Psoas muscle (tissue), 8 donors: ENCODE measurements around the gene MYL12B. TPM values are rescaled to one million over a fixed set of nuclear protein-coding genes. Genes with fewer than 3 reads are reported as not detected.

Experiments
- ATAC-seq, 4 donors: fragments of 200-7000 bp; cut with Tn5 transposase; one replicate each; pipeline ENCODE4 v1.9.1; 2020; ENCODE audit warnings: moderate library complexity in 3 of 4, mild to moderate bottlenecking in 2 of 4
- DNase-seq, 2 donors: peaks; one replicate each; pipeline ENCODE4 v3.0.0-alpha.2; 2020
- H3K27ac ChIP-seq: fragments of 200-600 bp; one replicate; pipeline ENCODE4 v1.8.0; 2022
- H3K27me3 ChIP-seq, 3 donors: fragments of 200-600 bp in 1 of 3; one replicate each; pipeline versions ENCODE4 v1.6.1 to v1.8.0; 2013 to 2022; ENCODE audit warnings: low read length in 2 of 3, mild to moderate bottlenecking in 2 of 3, moderate library complexity in 1 of 3; ENCODE audit not compliant: insufficient read depth in 3 of 3
- H3K36me3 ChIP-seq, 2 donors: fragments of 200-600 bp in 1 of 2; one replicate each; pipeline versions ENCODE4 v1.6.1 to v1.8.0; 2013 to 2022; ENCODE audit warnings: low read depth in 1 of 2, mild to moderate bottlenecking in 1 of 2, moderate library complexity in 1 of 2; ENCODE audit not compliant: insufficient read depth in 1 of 2
- H3K4me1 ChIP-seq: fragments of 200-600 bp; one replicate; pipeline ENCODE4 v1.8.0; 2022
- H3K4me3 ChIP-seq: fragments of 200-600 bp; one replicate; pipeline ENCODE4 v1.8.0; 2022; ENCODE audit warnings: mild to moderate bottlenecking
- H3K9me3 ChIP-seq: fragments of 200-600 bp; one replicate; pipeline ENCODE4 v1.8.0; 2022
- WGBS, 3 donors: extraction: QIAGEN DNeasy Blood & Tissue Kit; methylation state at CpG; one replicate each; pipeline versions ENCODE4 v1.1.6 to v1.1.7; 2013; 5-methylcytosine and 5-hydroxymethylcytosine counted together
- intact Hi-C, 2 donors: fragments of 100-400 bp; cut with DNase I; formaldehyde crosslinking; loops; one replicate each; pipeline versions ENCODE4 v1.11.0 to v1.14.2; 2022
- polyA plus RNA-seq, 3 donors: library from polyadenylated mRNA; stranded (reverse); fragments of 200-250 nt; gene quantifications; one replicate each; pipeline ENCODE4 v1.2.3, GENCODE V29; 2013
- total RNA-seq, 4 donors: library from RNA; stranded (reverse); fragmentation: NEBNext Ultra II Directional in 2 of 4; extraction: Animal tissue kit (Norgen Biotek cat#: 25700) in 2 of 4; gene quantifications; one replicate each; pipeline versions ENCODE4 v1.2.1 to v1.2.4, GENCODE V29; 2021 to 2023
- TF ChIP-seq, protein P1 (sequence below): fragments of 200-600 bp; IDR thresholded peaks from one replicate; pipeline ENCODE4 v1.8.0; 2022; ENCODE audit warnings: antibody characterized with exemption
- donor health status: healthy with polysubstance abuse.
- donor health status: DM: no; HTN: no; CAD: no; lungs with moderate emphysema.
- donor health status: Bipolar disorder and iron deficiency.
- donor health status: healthy.
- donor health status: DM: yes; HTN: yes; CAD: no.
- donor health status: DM: no; HTN: no; CAD: no.
- donor health status: DM: no; HTN: no; CAD: no.
- donor health status: DM: yes; HTN: yes; CAD: no.

The MYL12B gene
- total and polyA plus RNA-seq, 7 donors = 163 to 243 (median 193) TPM

DNA sequence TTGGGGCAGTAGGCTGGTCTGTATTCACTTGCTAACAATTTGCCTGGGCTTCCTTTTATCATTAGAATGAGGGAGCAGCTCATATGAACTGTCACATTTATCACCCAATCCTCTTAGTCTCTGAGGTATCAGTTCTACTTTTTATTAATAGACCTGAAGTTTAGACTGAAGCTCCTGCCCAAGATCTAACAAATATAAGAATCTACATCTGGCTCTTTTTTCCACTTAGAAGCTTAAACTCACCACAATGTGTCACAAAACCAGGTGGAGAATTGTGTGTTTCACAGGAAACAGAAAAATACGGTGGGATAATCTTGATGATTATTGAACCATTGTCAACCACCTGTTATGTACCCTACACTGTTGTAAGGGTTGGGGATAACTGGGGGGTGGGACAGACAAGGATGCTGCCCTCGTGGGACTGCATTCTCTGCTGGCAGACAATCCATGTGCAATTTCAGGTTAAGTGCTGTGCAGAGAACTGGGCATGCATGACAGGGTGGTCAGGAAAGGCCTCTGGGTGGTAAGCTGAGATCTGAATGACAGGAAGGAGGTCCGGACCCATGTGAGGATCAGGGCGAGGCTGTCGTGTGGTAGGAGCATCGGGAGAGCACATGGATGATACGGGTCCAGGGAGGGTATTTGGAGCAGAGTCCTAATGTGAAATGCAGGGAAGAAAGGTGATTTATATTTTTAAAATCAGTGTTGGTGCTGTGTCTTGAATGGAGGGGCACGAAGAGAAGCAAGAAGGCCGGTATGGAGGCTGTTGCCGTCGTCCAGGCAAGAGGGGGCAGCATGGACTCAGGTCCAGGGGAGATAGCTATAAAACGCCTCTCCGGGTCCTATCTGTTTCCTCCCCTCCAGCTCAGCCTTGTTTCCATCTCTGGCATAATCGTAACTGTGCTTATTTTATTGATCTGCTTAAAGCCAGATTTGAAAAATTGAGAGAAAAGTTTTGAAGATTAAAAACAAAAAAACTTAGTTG lies 17.6 kb downstream of the MYL12B start:
- Histone ChIP-seq H3K9me3 (no peaks in the 10 kb centered on the region), H3K36me3 (peaks cover 7 to 40% of the 10 kb centered on the region in 2 donors), H3K27me3 (no peaks in the 10 kb centered on the region), H3K27ac (peak overlapping the region; percentile 17), H3K4me1 (peaks cover 9% of the 10 kb centered on the region), H3K4me3 (no peak overlapping the region)
- ATAC-seq = peak; percentile 27 to 63 (median 42)
- WGBS, 3 donors = 16 to 25% (median 19%) methylated on average over 13 to 14 of the region's 14 CpGs
- intact Hi-C loops = loop anchor here (2.0 kb wide), 3 partner anchors 167 to 307 kb away; no protein-coding TSS in a partner anchor
- TF ChIP-seq, protein P1, sequence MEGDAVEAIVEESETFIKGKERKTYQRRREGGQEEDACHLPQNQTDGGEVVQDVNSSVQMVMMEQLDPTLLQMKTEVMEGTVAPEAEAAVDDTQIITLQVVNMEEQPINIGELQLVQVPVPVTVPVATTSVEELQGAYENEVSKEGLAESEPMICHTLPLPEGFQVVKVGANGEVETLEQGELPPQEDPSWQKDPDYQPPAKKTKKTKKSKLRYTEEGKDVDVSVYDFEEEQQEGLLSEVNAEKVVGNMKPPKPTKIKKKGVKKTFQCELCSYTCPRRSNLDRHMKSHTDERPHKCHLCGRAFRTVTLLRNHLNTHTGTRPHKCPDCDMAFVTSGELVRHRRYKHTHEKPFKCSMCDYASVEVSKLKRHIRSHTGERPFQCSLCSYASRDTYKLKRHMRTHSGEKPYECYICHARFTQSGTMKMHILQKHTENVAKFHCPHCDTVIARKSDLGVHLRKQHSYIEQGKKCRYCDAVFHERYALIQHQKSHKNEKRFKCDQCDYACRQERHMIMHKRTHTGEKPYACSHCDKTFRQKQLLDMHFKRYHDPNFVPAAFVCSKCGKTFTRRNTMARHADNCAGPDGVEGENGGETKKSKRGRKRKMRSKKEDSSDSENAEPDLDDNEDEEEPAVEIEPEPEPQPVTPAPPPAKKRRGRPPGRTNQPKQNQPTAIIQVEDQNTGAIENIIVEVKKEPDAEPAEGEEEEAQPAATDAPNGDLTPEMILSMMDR = no peak
- no peak for DNase-seq

DNA sequence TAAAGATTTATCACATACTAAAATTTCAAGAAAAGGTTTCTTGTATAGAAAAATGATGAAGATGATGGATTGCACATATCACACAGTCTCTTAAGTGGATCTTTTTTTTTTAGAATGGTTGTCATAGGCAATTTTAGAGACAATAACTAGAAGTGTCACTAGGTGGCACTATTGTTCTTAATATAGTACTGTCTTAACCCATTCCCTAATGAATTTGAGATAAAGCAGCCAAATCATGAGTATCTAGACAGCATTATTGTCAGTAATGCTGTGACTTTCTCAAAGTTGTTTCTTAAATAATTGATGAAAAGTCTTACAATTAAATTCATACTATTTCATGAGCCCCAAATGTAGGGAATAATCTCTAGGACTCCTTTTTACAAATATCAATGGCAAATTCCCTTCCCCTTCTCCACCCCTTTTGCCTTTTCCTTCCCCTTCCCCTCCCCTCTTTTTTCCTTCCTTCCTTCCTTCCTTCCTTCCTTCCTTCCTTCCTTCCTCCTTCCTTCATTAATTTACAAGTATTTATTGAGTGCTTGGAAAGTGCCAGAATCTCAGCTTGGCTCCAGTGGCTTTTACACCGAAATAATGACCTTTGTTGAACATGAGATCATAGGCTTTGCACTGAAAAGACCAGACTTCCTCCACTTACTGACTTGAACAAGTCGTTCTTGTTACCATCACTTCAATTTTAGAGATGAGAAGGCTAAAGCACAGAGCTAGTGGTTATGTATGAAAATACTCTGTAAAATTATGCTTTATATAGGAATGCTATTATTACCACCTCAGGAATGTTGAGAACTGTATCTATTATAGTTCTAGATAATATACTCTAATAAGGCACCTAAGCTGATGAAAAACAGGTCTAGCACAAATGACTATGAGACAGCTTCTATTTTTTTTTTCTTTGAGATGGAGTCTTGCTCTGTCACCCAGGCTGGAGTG lies 19.8 kb downstream of the MYL12B start:
- H3K27me3 ChIP-seq = no peaks in the 10 kb centered on the region
- no peak overlapping the region for H3K27ac ChIP-seq
- H3K4me3 ChIP-seq = no peak overlapping the region
- DNase-seq (no peak), ATAC-seq (peak; percentile 69 to 86 (median 74))
- no peaks in the 10 kb centered on the region for H3K9me3 ChIP-seq
- intact Hi-C loops = loop anchor here (1.0 to 2.0 kb wide), 5 partner anchors 165 to 385 kb away; no protein-coding TSS in a partner anchor
- H3K36me3 ChIP-seq = peaks cover 0 to 18% of the 10 kb centered on the region in 2 donors
- H3K4me1 ChIP-seq = peaks cover 9% of the 10 kb centered on the region
- TF ChIP-seq, protein P1 = peak; percentile 75
- 23 to 38% (median 27%) methylated on average over 2 of the region's 2 CpGs for WGBS, 3 donors

DNA sequence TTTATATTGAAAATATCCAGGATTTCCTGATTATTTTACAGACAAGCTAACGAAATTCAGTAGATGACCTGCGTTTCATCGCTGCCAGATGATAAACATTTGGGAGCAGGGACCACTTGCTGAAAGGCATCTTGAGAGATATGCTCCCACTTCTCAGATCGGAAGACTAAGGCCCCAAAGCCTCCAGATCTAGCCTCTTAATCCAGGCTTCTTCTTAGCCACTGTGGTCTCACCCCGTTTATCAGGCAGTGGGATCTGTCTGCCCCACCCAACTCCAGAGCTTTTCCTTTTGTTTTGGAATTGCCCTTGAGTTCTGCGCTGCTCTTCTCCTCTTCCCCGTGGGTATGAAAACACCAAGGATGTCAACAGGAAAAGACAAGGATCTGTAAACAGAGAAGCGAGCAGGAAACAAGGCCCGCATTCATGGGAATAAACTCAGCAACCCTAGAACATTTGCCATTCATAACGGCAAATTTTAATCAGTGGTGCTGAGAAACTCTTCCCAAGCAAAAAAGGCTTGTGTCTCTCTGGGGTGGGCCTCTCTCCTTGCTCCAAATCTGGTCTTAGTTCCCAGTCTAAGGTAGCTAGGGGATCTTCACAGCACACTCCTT lies 21.4 kb downstream of the MYL12B start:
- WGBS, 3 donors = 65 to 72% (median 71%) methylated on average over 10 of the region's 10 CpGs
- H3K27ac ChIP-seq = no peak overlapping the region
- intact Hi-C loops = loop anchor here in 1 of 2 donors (2.0 kb wide), 2 partner anchors 171 to 381 kb away; no protein-coding TSS in a partner anchor
- ATAC-seq (no peak), DNase-seq (no peak)
- H3K27me3 ChIP-seq = no peaks in the 10 kb centered on the region
- TF ChIP-seq, protein P1 = no peak
- H3K9me3 ChIP-seq = no peaks in the 10 kb centered on the region
- H3K36me3 ChIP-seq = peaks cover 0 to 3% of the 10 kb centered on the region in 2 donors
- peaks cover 5% of the 10 kb centered on the region for H3K4me1 ChIP-seq
- H3K4me3 ChIP-seq = peak overlapping the region; percentile 48

DNA sequence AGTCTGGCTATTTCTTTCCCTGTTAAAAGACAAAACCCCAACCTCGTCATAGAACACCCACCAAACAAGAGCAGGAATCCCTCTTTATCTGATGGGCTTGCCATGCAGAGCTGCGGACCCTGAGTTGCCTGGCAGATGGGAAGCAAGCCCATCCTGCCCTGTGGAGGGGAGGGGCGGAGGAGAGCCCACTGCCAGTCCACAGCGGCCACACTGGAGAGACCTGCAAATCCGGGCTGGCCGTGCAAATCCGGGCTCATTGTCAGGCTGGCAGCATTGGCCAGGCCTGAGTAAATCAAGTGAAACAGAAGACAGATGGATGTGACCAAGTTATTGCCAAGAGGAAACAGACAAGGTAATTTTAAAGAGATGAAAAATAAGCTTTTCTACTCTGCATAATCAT lies 22.0 kb downstream of the MYL12B start:
- 38 to 63% (median 51%) methylated on average over 7 of the region's 7 CpGs for WGBS, 3 donors
- Histone ChIP-seq H3K4me3 (no peak overlapping the region), H3K4me1 (peaks cover 2% of the 10 kb centered on the region), H3K27ac (no peak overlapping the region), H3K9me3 (no peaks in the 10 kb centered on the region), H3K36me3 (no peaks in the 10 kb centered on the region), H3K27me3 (no peaks in the 10 kb centered on the region)
- ATAC-seq = no peak
- DNase-seq = no peak
- TF ChIP-seq, protein P1 = no peak
- intact Hi-C loops = loop anchor here (2.0 kb wide), 3 partner anchors 171 to 381 kb away; no protein-coding TSS in a partner anchor
